ENCODE data around the gene AK6. TPM values are rescaled to one million over a fixed set of nuclear protein-coding genes. Genes with fewer than 3 reads are reported as not detected.
"Not testable (repeated sequence)": the region's sequence is repeated elsewhere in the genome, so short reads cannot be mapped to it uniquely, and the experiment has no call there.

AK6 gene
- 10 to 100 TPM; 68.2 to 91.5 (median 79.5) TPM for polyA plus RNA-seq (ENCODE audit: insufficient read length in 4 of 4)

DNA sequence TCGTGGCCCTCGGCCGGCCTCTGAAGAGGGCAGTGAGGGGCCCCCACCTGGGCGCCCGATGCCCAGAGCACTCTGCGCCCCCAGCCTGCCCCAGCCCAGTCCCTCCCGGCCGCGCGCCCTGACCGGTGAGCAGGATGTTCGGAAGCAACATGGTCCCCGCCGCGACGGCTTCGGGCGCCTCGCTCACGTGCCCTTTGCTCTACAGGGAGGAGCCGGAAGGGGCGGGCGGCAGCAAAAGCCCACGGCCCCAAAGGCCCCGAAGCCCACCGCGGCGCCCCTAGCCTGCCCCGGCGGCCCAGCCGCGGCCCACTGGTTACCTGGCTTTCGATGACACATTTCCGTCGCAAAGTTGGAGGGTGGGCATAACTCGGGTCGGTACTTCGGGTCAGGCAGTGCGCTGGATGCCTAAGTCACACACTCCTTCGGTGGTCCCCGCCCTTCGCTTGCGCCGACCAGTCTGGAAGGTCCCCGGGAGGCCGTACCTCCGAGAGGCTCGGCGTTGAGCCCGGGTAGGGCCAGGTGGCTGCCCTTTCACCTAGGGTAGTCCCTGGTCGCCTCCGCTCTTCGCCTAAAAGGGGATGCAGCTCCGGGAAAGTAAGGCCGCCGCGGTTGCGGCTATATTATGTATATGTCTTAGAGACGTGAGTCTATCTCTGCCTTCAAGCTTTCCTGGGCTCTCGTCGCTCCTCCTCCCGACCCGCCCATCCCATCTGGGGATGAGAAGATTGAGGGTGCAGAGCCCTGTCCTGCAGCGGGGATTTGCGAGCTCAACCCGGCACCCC lies at the start of gene AK6, which contains the start of the genes RAD17 and TAF9:
TSS of gene AK6 (minus strand) at position 181 of the 782 bp plus-strand sequence. CDS start at position 151, 30 bp downstream.
TSS of gene RAD17 (plus strand) at position 479 of the 782 bp plus-strand sequence. CDS start 2,391 bp downstream, outside the sequence.
TSS of gene TAF9 (minus strand) at position 181 of the 782 bp plus-strand sequence. CDS start 3,783 bp downstream, outside the sequence.
- peak; percentile 86 to 98 (median 89) for DNase-seq (ENCODE audit: low read depth in 4 of 4, low spot score in 3 of 4)

DNA sequence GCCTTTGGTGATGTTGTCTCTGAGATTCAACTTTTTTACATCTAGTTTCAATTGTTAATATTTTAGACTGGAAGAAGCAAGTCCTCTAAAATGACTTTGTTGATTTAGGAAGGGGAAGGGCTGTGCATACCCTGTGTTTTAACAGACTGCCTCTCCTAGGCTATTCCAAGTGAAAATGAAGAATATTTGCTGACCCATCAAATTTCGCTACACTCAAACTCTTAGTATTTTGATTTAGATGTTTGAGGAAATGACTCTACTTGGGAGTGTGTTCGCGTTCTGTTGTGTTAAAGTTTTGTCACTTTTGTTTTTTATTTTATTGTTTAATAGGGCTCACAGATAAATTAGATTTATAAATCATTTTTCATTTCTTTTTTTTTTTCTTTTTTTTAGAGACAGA lies 49.2 kb upstream of the AK6 start:
- no peak for DNase-seq (ENCODE audit: low read depth in 4 of 4, low spot score in 3 of 4)

DNA sequence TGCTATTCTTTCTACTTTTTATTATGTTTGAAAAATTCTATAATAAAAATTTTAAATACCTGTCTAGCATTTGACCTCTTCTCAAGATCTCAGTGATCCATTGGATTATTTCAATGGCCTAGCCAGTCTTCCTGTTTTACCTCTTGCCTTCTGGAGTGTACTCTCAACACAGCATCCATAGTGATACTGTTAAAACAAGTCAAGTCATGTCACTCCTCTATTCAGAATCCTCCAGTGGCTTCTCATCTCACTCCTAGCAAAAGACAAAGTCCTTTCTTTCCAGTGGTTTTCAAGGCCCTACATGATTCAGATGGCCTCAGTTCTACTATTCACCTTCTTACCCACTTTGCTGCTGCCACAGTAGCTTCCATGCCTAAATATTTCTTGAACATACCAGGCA lies 47.4 kb upstream of the AK6 start:
- DNase-seq (ENCODE audit: low read depth in 4 of 4, low spot score in 3 of 4) = no peak

DNA sequence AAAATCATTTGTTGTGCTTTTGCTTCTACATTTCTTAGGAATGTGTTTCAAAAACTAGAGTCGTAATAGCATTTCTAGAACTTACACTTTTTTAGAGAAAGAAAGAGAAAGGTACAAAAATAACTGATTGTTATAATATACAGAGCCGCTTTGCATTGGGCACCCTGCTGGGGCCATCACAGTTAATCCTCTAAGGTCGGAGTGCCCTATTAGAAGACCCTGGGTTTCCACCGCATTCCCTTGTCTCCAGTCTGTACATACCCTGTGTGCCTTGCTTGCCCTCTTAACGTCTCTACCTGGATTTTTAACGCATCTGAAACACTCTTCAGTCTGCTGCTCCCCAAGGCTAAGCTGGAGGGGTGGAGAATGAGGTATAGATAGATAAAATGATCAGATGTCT lies 46.9 kb upstream of the AK6 start:
- DNase-seq (ENCODE audit: low read depth in 4 of 4, low spot score in 3 of 4) = no peak

DNA sequence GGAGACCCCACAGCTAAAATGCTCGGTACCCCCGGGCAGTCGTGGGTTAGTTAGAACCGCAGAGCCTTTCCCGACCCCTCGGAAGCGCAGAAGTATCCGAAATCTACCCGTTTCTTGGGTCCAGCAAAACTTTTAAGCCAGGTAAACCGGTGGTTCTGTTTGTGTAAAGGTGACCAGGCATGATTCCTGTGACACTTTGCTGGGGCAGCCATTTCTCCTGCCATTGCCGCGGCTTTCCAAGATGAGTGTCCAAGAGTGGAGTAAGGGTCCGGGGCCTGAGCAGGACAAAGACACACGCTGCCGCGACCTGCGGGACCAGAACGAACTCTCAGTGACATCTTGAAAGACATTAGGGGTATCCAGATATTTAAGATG lies 46.3 kb upstream of the AK6 start:
- DNase-seq (ENCODE audit: low read depth in 4 of 4, low spot score in 3 of 4) = peak in 2 of 4 donors; percentile 13 to 20

DNA sequence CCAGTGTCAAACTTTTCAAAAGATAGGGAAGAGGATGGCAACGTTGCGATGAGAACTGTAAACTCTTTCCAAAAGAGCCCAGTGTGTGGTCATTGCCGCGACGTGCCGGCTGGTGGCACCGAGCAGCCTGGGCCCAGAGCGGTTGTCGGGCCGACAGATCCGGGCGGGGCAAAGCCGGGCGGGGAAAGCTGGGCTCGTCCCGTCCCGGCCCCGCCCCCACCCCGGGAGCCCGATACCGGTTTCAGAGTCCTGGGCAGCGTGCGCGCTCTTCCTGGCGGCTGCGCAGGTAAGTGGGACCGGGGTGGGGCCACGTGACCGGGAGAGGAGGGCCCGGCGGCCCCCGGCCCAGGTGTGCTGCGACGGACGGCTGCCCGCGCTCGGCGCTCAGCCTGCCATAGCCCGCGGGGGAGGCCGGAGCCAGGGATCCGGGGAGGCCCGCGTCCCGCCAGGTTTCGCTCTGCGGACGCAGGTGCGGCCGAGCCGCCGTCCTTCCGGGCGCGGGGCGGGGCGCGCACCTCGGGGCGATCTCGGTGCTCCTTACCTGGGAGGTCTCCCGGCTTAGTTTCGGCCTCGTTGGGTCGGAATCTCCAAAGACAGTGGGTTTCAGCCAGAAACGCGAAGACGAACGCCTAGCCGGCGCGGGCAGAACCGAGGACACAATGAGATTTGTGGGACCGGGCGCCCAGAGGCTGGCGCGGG lies 45.7 kb upstream of the AK6 start, which contains the start of gene MARVELD2:
TSS of gene MARVELD2 (plus strand) at position 232 of the 699 bp plus-strand sequence. CDS start 4,270 bp downstream, outside the sequence.
- DNase-seq (ENCODE audit: low read depth in 4 of 4, low spot score in 3 of 4) = peak; percentile 53 to 76 (median 65)

DNA sequence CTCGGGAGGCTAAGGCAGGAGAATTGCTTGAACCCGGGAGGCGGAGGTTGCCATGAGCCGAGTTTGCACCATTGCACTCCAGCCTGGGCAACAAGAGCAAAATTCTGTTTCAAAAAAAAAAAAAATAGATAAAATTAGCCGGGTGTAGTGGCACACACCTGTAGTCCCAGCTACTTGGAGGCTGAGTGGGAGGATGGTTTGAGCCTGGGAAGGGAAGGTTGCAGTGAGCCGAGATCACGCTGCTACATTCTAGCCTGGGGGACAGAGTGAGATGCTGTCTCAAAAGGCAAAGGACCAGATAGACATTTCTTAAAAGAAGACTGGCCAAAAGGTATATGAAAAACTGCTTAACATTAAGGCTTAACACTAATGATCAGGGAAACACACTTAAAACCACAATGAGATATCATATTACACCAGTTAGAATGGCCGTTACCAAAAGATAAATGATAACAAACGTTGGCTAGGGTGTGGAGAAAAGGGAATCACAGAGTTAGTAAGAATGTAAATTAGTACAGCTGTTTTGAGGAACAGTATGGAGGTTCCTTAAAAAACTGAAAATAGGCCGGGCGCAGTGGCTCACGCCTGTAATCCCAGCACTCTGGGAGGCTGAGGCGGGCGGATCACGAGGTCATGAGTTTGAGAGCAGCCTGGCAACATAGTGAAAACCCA lies 35.5 kb upstream of the AK6 start:
- DNase-seq (ENCODE audit: low read depth in 4 of 4, low spot score in 3 of 4) = no peak

DNA sequence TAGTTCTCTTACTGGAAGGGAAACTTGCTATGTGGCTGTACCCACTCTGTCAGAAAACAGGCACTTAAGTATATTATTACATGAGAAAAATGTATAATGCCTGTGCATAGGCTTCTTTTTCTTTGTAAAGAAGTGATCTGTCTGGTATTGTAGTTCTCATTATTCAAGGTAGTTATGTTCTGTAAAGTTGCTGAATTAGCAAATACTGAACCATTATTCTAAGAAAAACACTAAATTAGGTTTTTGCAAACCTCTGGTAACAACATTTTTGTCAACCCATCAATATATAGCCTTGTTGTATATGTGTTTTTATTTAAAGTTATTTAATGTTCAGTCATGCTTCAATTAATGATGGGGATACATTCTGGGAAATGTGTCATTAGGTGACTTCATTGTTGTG lies 9.1 kb upstream of the AK6 start:
- no peak for DNase-seq (ENCODE audit: low read depth in 4 of 4, low spot score in 3 of 4)

DNA sequence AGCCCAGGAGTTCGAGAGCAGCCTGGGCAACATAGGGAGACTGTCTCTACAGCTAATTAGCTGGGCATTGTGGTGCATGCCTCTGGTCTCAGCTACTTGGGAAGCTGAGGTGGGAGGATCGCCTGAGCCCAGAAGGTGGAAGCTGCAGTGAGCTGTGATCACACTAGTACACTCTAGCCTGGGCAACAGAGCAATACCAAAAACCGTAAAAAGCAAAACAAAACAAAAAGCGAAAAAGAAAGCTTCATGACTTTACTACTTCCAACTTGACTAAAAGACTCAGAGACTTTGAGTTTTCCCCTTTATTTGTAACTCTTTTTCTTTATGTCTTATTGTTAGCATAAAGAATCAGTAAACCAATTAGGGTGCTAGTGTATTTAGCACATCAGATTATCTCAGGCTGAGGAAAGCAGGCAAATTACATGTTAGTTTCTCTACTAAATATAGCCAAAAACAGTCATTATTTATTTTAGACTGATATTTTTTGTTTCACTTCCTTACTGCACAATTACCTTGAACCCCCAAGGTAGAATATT lies 5.7 kb upstream of the AK6 start:
- no peak for DNase-seq (ENCODE audit: low read depth in 4 of 4, low spot score in 3 of 4)

DNA sequence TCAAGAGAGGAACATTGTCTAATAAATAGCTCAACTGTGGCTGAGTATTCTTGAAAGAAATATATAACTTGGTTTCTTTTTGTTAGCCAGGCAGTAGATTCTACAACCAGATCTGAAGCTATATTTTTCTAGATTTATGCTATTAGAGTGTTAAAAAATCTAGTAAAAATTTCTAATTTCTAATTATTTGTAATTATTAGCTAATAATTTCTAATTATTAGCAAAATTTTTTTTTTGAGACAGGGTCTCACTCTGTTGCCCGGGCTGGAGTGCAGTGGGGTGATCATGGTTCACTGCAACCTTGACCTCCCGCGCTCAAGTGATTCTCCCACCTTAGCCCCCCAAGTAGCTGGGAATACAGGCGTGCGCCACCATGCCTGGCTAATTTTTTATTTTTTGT lies 3.1 kb upstream of the AK6 start:
- DNase-seq (ENCODE audit: low read depth in 4 of 4, low spot score in 3 of 4) = no peak

DNA sequence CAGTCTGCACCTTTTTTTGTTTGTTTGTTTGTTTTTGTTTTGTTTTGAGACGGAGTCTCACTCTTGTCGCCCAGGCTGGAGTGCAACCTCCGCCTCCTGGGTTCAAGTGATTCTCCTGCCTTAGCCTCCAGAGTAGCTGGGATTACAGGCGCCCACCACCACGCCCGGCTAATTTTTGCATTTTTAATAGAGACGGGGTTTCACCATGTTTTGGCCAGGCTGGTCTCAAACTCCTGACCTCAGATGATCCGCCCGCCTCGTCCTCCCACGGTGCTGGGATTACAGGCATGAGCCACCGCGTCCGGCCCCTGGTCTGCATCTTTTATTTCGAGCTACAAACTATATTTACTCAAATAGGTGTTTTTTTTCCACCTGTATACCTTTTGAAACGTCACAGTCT lies 1.0 kb upstream of the AK6 start:
- DNase-seq (ENCODE audit: low read depth in 4 of 4, low spot score in 3 of 4) = not testable (repeated sequence)

DNA sequence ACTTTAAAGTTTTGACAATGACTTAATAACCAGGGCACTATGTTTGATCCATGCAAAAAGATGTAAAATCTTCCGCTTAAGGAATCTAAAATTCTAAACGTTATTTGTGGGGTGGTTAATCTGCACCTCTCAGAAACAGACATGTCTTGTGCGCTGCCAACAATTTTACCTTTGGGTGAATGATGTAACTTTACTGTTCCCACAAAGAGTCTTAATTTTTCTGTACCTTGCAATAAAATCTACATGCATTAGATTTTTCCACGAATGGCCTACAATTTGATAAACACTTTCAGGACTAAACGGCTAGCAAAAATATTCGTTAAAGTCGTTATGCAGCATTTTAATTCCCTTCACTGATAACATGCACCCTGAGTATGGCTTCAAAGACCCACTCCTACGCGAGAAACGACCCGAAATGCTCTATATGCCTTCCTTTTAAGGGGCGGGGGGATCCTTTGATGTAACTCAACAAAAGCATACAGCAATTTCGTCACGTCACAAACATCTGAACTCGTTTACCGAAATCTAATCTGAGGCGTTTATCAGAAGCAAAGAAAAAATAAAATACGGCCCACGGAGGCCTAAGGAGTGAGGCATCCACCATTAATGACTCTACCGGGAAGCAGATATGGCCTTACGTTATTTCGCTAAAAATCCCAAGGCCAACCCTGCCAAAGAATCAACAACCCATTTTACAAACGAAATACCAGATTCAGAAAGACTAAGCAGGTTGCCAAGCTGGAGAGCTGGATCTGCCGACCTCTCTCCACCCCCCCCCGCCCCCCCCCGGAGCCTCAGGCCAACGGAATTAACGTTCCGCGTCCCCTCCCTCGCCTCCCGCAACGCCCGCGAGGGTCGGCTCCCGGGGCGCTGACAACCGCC lies 621 bp downstream of the AK6 start:
- DNase-seq (ENCODE audit: low read depth in 4 of 4, low spot score in 3 of 4) = peak in 3 of 4 donors; percentile 23 to 28 (median 23)

DNA sequence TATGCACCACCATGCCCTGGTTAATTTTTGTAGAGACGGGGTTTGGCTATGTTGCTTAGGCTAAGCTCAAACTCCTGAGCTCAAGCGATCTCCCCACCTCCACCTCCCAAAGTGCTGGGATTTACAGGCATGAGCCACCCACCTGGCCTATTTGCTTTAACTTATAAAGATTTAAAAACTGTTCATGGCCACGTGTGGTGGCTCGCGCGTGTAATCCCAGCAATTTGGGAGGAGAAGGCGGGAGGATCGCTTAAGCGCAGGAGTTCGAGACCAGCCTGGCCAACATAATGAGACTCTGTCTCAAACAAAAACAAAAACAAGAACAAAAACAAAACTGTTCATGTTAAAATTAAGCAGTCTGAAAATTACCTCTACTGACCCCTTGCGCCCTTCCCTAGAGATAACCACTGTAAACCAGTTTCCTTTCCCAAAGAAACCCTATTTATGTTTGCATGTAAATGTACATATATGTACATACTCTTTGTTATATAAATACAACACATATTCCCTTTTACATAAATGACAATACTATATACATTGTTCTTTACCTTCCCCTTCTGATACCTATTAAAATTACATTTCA lies 1.5 kb downstream of the AK6 start:
- DNase-seq (ENCODE audit: low read depth in 4 of 4, low spot score in 3 of 4) = no peak

DNA sequence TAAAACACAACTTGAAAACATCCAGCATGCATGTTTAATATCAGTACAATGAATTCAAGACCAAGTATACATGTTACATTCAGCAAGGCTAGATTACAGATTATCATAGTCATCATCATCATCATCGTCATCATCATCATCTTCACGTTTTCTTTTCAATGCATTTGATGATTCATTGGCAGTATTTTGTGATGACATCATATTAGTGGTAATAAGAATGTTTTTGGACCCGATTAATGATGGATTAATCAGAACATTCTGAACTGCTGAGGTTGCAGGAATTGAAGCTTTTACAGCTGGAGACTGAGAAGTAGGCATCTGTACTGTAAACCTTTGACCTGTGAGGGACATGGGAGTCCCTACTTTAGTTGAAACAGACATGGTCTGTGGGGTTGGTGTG lies 4.5 kb downstream of the AK6 start:
- DNase-seq (ENCODE audit: low read depth in 4 of 4, low spot score in 3 of 4) = no peak

DNA sequence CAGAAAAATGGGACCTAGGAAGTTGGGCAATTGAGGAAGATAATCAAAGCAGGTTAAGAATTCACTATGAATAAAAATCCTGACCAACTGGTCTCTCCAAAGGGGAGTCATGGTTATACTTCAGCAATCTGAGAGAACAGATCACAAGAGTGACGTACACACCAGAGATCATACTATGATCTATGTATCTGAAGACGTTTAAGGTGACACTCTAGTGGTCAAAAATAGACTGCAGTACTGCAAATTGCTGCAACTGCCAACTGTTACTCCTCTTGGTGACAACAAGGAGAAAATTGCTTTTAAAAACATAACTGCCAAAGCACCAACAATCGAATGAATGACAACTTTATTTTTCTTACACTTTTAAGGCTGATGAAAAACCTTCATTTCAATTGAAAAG lies 4.9 kb downstream of the AK6 start:
- no peak for DNase-seq (ENCODE audit: low read depth in 4 of 4, low spot score in 3 of 4)

DNA sequence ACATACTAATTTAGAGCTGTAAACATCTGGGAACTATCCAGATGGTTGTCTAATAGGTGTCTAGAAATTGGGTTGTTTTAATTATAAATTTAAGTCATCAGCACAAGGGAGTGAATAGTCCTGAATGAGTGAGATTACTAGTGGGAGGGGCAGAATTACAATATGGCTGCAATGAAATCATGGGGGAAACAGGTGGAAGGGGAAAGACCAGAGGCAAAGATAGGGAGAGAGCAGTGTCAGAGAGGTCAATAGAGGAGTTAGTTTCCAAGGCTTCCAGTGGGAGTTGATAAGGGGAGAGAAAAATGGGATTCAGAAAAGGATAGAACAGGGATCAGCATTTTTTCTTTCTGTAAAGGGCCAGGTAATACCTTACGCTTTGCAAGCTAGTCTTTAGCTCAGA lies 8.9 kb downstream of the AK6 start:
- no peak for DNase-seq (ENCODE audit: low read depth in 4 of 4, low spot score in 3 of 4)

DNA sequence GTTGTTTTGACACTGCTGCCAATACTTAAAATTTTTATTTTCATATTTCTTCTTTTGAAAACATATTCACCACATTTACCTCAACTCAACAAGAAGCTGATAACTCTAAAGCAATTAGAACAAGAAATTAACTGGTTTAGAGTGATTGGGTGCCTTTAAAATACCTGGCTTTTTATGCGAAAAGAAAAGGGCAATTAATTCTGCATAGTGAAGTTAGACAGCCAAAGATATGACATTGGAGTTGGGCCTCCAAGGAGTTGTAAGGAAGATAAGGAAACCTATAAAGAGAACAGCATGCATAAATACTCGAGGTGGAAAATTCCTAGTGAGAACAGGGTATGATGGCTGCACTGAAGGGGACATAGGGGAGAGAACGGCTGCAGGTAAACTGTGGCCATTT lies 9.6 kb downstream of the AK6 start:
- no peak for DNase-seq (ENCODE audit: low read depth in 4 of 4, low spot score in 3 of 4)

DNA sequence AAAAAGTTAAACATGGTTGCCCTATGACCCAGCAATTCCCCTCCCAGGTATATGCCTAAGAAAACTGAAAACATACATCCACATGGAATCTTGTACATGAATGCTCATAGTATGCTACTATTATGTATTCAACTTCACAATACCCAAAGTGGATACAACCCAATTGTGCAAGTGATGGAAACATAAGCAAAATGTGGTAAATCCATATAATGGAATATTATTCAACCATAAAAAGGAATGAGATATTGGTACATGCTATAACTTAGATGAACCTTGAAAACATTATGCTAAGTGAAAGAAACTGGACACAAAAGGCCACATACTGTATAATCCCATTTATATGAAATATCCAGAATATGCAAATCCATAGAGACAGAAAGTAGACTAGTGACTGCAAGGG lies 18.7 kb downstream of the AK6 start:
- DNase-seq (ENCODE audit: low read depth in 4 of 4, low spot score in 3 of 4) = no peak

DNA sequence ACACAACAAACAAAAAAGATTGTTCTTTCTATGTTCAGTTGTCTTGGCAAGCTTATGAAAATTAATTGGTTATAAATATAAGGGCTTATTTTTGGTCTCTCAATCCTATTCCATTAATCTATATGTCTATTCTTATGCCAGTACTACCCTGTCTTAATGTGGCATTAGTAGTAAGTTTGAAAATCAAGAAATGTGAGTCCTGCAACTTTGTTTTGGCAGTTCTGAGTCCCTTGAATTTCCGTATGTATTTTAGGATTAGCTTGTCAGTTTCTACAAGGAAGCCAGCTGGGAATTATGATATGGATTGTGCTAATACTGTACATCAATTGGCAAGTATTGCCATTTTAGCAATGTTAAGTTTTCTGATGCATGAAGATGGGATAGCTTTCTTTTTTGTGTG lies 26.2 kb downstream of the AK6 start:
- DNase-seq (ENCODE audit: low read depth in 4 of 4, low spot score in 3 of 4) = no peak

Measured in right renal pelvis (tissue), 4 donors.